Body of pancreas (tissue), 4 donors: ENCODE results near the gene ANTXRL.

ENCODE experiments used
- CTCF ChIP-seq, 7 experiments: fragments of 450-650 bp in 4 of 7; fragments of 200-600 bp in 3 of 7; sonication (generic) in 3 of 7; IDR thresholded peaks; one replicate each; pipeline ENCODE4 v1.5.1; 2016 to 2019; ENCODE audit warnings: antibody characterized with exemption in 7 of 7
- POLR2A ChIP-seq, 3 donors: fragments of 450-650 bp; IDR thresholded peaks; one replicate each; pipeline ENCODE4 v1.6.1; 2016; ENCODE audit warnings: antibody characterized with exemption in 3 of 3, mild to moderate bottlenecking in 2 of 3

DNA sequence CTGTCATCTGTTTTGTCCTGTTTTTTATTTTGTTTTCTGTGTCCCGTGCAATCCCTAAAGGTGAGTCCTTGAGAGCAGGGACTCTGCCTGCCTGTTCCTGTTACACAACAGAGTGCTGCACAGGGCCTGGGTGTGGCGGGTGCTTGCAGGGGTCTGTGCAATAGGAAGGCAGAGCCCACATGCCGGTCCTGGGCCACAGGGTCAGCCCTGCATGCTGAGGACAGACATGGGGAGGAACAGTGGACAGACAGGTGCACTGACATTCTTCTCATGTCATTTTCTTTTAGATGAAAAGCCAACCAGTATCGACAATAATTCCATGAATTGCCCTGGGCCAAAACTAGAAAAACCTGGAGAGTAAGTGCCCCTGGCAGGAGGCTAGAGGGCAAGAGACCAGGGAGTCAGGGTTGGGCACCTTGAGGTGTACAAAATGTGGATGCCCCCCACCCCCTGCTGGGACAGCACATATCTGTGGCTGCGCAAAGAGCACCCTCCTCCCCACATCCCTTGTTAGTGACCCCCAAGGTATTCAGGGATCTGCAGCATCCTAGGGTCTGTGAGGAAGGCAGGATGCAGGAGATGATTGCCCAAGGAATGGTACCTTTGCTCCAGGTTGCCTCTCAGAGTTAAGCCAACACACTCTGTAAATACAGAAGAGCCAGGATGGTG lies 19.9 kb downstream of the ANTXRL start:
- TF ChIP-seq CTCF (IDR thresholded peaks at IDR 0.05), result no peak
- no peak for TF ChIP-seq POLR2A (IDR thresholded peaks at IDR 0.05)
